OCI-LY7 (cell line): ENCODE data around the gene NAA80. TPM values are rescaled to one million over a fixed set of nuclear protein-coding genes. Genes with fewer than 3 reads are reported as not detected.
A peak's percentile ranks its signal among the peaks of the same experiment; 100 is the strongest.

Experiments
- BruUV-seq: library from RNA; stranded (reverse); fragments of 400-500 nt; replicated peaks from 2 replicates; lab custom pipeline; 2021; lab: Mats Ljungman, UMichigan
- CTCF ChIA-PET: fragments of 300-600 bp; sonication (Branson Sonifier 250); formaldehyde crosslinking; loops from one replicate; lab custom pipeline; 2022; ENCODE audit warnings: antibody characterized with exemption; ENCODE audit not compliant: unreplicated experiment; lab: Charles Lee
- POLR2A ChIA-PET: fragments of 300-600 bp; sonication (Branson Sonifier 250); formaldehyde crosslinking; loops from one replicate; lab custom pipeline; 2022; ENCODE audit warnings: antibody characterized with exemption; lab: Charles Lee
- DNase-seq: peaks from one replicate; pipeline ENCODE4 v3.0.0-alpha.2; 2015; ENCODE audit warnings: low spot score
- H2AFZ ChIP-seq: fragments of 200-600 bp; sonication (generic), shearing (Covaris generic); 2 replicates; pipeline ENCODE4 v1.6.1; 2014; ENCODE audit warnings: mild to moderate bottlenecking, antibody characterized with exemption, low read length, moderate library complexity
- H3K27ac ChIP-seq: fragments of 200-600 bp; sonication (generic); 2 replicates; pipeline ENCODE4 v1.5.1; 2014; ENCODE audit warnings: mixed run types, low read depth, mild to moderate bottlenecking, moderate library complexity, low read length, inconsistent platforms; ENCODE audit not compliant: poor library complexity, severe bottlenecking
- H3K36me3 ChIP-seq: fragments of 200-600 bp; sonication (generic); 2 replicates; pipeline ENCODE4 v1.6.1; 2014; ENCODE audit warnings: mild to moderate bottlenecking, antibody characterized with exemption, low read length, moderate library complexity, mixed read lengths; ENCODE audit not compliant: insufficient read depth
- H3K4me1 ChIP-seq: fragments of 200-600 bp; sonication (generic); 2 replicates; pipeline ENCODE4 v1.5.1; 2014; ENCODE audit warnings: mild to moderate bottlenecking, low read length; ENCODE audit not compliant: insufficient read depth, poor library complexity, severe bottlenecking
- H3K4me2 ChIP-seq: fragments of 200-600 bp; sonication (generic); 2 replicates; pipeline ENCODE4 v1.6.1; 2014; ENCODE audit warnings: mild to moderate bottlenecking, low read length
- H3K4me3 ChIP-seq: fragments of 200-600 bp; sonication (generic); 2 replicates; pipeline ENCODE4 v1.5.1; 2014; ENCODE audit warnings: mild to moderate bottlenecking, low read depth, low read length; ENCODE audit not compliant: poor library complexity, severe bottlenecking
- H3K79me2 ChIP-seq: fragments of 200-600 bp; sonication (generic); 2 replicates; pipeline ENCODE4 v1.6.1; 2016; ENCODE audit warnings: low read depth, mild to moderate bottlenecking, low read length, moderate library complexity, mixed read lengths; ENCODE audit not compliant: insufficient read depth
- H3K9me2 ChIP-seq: fragments of 200-600 bp; sonication (generic); 2 replicates; pipeline ENCODE4 v1.6.1; 2016; ENCODE audit warnings: mild to moderate bottlenecking, low read length, mixed read lengths; ENCODE audit not compliant: insufficient read depth
- H3K9me3 ChIP-seq: fragments of 200-600 bp; sonication (generic); 2 replicates; pipeline ENCODE4 v1.6.1; 2014; ENCODE audit warnings: mild to moderate bottlenecking, mixed run types, low read length, mixed read lengths
- H4K20me1 ChIP-seq: fragments of 200-600 bp; sonication (generic); 2 replicates; pipeline ENCODE4 v1.6.1; 2014; ENCODE audit warnings: mild to moderate bottlenecking, antibody characterized with exemption, low read length, moderate library complexity, mixed read lengths; ENCODE audit not compliant: insufficient read depth
- CTCF ChIP-seq: fragments of 200-600 bp; sonication (generic); conservative IDR thresholded peaks from 2 replicates; pipeline ENCODE4 v1.5.1; 2014; ENCODE audit warnings: mild to moderate bottlenecking, antibody characterized with exemption, low read length, moderate library complexity, mixed read lengths
- EZH2phosphoT487 ChIP-seq: fragments of 200-600 bp; sonication (generic); IDR thresholded peaks from 2 replicates; pipeline ENCODE4 v1.6.1; 2018; ENCODE audit warnings: low read depth, borderline replicate concordance, mild to moderate bottlenecking, mixed run types, antibody characterized with exemption, low read length, moderate library complexity, mixed read lengths
- intact Hi-C: fragments of 100-400 bp; cut with micrococcal nuclease; formaldehyde crosslinking; loops from one replicate; pipeline ENCODE4 v1.10.0; 2022; ENCODE audit not compliant: unreplicated experiment
- total RNA-seq, 2 experiments: library from RNA; depleted of rRNA in 1 of 2; stranded (reverse); fragments of >200 nt in 1 of 2; shearing (Covaris generic) in 1 of 2; gene quantifications; 2 replicates each; pipeline ENCODE4 v1.2.3, GENCODE V29; 2014 to 2022

NAA80 gene
- total RNA-seq, 2 experiments from 2014 or later, result 18.7 to 21.7 TPM

- TF ChIP-seq CTCF (no peak), EZH2phosphoT487 (no peak)
- Histone ChIP-seq H2AFZ (peak overlapping the region; percentile 64; the same call in 1 of the 2 replicates), H3K9me2 (no peaks in the 10 kb centered on the region), H3K4me1 (peaks cover 19% of the 10 kb centered on the region), H3K4me3 (peak overlapping the region; percentile 78), H3K36me3 (no peaks in the 10 kb centered on the region), H3K9me3 (no peaks in the 10 kb centered on the region), H3K4me2 (peak overlapping the region; percentile 73), H3K79me2 (no peaks in the 10 kb centered on the region), H4K20me1 (no peaks in the 10 kb centered on the region), H3K27ac (peak overlapping the region; percentile 29)
- POLR2A ChIA-PET, result interaction anchor here (0.7 to 2.4 kb wide), 7 partner anchors 14 to 1085 kb away, joined by 3 to 13 read pairs (median 4); partner anchors contain the start of genes MANF and TUSC2
- CTCF ChIA-PET, result interaction anchor here (0.6 to 1.4 kb wide), 2 partner anchors 28 to 66 kb away, joined by 3 read pairs; partner anchors contain the start of gene TUSC2
- DNase-seq, result peak; percentile 26
- intact Hi-C loops, result loop anchor here (1.0 to 5.0 kb wide), 3 partner anchors 24 to 53 kb away; no protein-coding TSS in a partner anchor
- TSS peak; percentile 92 for BruUV-seq
These were observed 900 bp upstream of the NAA80 start for GRCh38 chr3:50299929-50300680.

GRCh38 chr3:50299638-50299928, 378 bp upstream of the NAA80 start:
- no peaks in the 10 kb centered on the region for H4K20me1 ChIP-seq
- POLR2A ChIA-PET, result interaction anchor here (0.7 to 2.4 kb wide), 8 partner anchors 14 to 1086 kb away, joined by 3 to 13 read pairs (median 4); partner anchors contain the start of genes MANF and TUSC2
- no peaks in the 10 kb centered on the region for H3K36me3 ChIP-seq
- no peaks in the 10 kb centered on the region for H3K9me2 ChIP-seq
- no peak for DNase-seq
- TF ChIP-seq EZH2phosphoT487 (no peak), CTCF (no peak)
- BruUV-seq, result no TSS peak
- no peaks in the 10 kb centered on the region for H3K9me3 ChIP-seq
- CTCF ChIA-PET, result interaction anchor here (0.9 to 1.5 kb wide), 3 partner anchors 29 to 80 kb away, joined by 3 to 5 read pairs (median 3); partner anchors contain the start of gene TUSC2
- peak overlapping the region; percentile 78 for H3K4me3 ChIP-seq
- peak overlapping the region; percentile 64; the same call in 1 of the 2 replicates for H2AFZ ChIP-seq
- peaks cover 19% of the 10 kb centered on the region for H3K4me1 ChIP-seq
- H3K79me2 ChIP-seq, result no peaks in the 10 kb centered on the region
- intact Hi-C loops, result loop anchor here (1.0 to 5.0 kb wide), 3 partner anchors 25 to 53 kb away; no protein-coding TSS in a partner anchor
- peak overlapping the region; percentile 29 for H3K27ac ChIP-seq
- H3K4me2 ChIP-seq, result peak overlapping the region; percentile 73
